ENCODE measurements around the gene TSPAN12. TPM values are rescaled to one million over a fixed set of nuclear protein-coding genes. Genes with fewer than 3 reads are reported as not detected.

TSPAN12 gene
- polyA plus RNA-seq, 1 donor from 2014 or later: 2.2 TPM

DNA sequence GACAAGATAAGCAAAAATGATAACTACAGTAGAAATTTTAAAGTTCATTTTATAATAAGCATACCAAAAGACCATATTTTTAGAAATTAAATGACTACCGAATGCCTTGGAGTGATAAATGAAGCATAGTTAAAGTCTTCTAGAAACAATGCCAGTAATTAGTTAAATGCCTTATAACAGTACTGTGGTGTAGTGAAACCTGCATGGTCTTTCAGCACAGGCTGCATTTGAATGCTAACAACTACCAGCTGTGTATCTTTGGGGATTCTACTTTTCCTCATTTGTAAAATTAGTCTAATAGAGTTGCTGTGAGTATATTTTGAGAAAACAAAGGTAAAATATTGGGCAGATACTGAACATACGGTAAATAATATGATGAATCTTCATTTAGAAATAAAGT lies 25.1 kb downstream of the TSPAN12 start:
- Histone ChIP-seq H3K79me2 (replicated peaks; ENCODE audit: insufficient read depth, low read length) (no peaks in the 10 kb centered on the region), H3K4me3 (ENCODE audit: low read length) (no peak overlapping the region), H3K36me3 (ENCODE audit: insufficient read depth, low read length) (no peaks in the 10 kb centered on the region), H3K9me3 (ENCODE audit: low read length) (no peaks in the 10 kb centered on the region), H3K9me2 (ENCODE audit: insufficient read depth, low read length) (no peaks in the 10 kb centered on the region), H2AFZ (ENCODE audit: low read depth, low read length) (no peak overlapping the region), H3K27me3 (ENCODE audit: insufficient read depth, low read depth, low read length) (no peaks in the 10 kb centered on the region), H4K20me1 (ENCODE audit: insufficient read depth) (no peaks in the 10 kb centered on the region), H3K27ac (ENCODE audit: low read length) (no peak overlapping the region), H3K4me2 (ENCODE audit: low read length) (no peak overlapping the region), H3F3A (ENCODE audit: insufficient read depth, low read length, poor library complexity, severe bottlenecking) (no peaks in the 10 kb centered on the region), H3K9ac (ENCODE audit: low read length) (no peak overlapping the region)
- TF ChIP-seq TAF1 (IDR thresholded peaks at IDR 0.05; ENCODE audit: low read depth): no peak
- no peak for TF ChIP-seq SMC3 (conservative IDR thresholded peaks at IDR 0.05; ENCODE audit: poor library complexity)
- no peak for TF ChIP-seq RAD21 (conservative IDR thresholded peaks at IDR 0.05)
- TF ChIP-seq EZH2 (IDR thresholded peaks at IDR 0.05; ENCODE audit: borderline replicate concordance, insufficient read depth, low read length, poor library complexity, severe bottlenecking): no peak
- TF ChIP-seq, protein P1, sequence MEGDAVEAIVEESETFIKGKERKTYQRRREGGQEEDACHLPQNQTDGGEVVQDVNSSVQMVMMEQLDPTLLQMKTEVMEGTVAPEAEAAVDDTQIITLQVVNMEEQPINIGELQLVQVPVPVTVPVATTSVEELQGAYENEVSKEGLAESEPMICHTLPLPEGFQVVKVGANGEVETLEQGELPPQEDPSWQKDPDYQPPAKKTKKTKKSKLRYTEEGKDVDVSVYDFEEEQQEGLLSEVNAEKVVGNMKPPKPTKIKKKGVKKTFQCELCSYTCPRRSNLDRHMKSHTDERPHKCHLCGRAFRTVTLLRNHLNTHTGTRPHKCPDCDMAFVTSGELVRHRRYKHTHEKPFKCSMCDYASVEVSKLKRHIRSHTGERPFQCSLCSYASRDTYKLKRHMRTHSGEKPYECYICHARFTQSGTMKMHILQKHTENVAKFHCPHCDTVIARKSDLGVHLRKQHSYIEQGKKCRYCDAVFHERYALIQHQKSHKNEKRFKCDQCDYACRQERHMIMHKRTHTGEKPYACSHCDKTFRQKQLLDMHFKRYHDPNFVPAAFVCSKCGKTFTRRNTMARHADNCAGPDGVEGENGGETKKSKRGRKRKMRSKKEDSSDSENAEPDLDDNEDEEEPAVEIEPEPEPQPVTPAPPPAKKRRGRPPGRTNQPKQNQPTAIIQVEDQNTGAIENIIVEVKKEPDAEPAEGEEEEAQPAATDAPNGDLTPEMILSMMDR (IDR thresholded peaks at IDR 0.05; ENCODE audit: poor library complexity, severe bottlenecking): no peak
- TF ChIP-seq, protein P2, sequence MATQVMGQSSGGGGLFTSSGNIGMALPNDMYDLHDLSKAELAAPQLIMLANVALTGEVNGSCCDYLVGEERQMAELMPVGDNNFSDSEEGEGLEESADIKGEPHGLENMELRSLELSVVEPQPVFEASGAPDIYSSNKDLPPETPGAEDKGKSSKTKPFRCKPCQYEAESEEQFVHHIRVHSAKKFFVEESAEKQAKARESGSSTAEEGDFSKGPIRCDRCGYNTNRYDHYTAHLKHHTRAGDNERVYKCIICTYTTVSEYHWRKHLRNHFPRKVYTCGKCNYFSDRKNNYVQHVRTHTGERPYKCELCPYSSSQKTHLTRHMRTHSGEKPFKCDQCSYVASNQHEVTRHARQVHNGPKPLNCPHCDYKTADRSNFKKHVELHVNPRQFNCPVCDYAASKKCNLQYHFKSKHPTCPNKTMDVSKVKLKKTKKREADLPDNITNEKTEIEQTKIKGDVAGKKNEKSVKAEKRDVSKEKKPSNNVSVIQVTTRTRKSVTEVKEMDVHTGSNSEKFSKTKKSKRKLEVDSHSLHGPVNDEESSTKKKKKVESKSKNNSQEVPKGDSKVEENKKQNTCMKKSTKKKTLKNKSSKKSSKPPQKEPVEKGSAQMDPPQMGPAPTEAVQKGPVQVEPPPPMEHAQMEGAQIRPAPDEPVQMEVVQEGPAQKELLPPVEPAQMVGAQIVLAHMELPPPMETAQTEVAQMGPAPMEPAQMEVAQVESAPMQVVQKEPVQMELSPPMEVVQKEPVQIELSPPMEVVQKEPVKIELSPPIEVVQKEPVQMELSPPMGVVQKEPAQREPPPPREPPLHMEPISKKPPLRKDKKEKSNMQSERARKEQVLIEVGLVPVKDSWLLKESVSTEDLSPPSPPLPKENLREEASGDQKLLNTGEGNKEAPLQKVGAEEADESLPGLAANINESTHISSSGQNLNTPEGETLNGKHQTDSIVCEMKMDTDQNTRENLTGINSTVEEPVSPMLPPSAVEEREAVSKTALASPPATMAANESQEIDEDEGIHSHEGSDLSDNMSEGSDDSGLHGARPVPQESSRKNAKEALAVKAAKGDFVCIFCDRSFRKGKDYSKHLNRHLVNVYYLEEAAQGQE (IDR thresholded peaks at IDR 0.05; ENCODE audit: borderline replicate concordance): no peak

DNA sequence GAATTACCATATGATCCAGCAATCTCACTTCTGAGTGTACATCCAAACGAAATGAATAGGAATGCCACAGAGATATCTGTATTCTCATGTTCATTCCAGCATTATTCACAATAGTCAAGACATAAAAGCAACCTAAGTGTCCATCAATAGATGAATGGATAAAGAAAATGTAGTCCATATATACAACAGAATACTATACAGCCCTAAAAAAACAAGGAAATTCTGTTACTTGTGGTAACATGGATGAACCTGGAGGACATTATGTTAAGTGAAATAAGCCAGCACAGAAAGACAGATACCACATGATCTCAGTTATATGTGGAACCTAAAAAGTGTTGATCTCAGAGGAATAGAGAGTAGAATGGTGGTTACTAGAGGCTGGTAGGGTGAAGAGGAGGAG lies 26.7 kb downstream of the TSPAN12 start:
- H3K4me2 ChIP-seq (ENCODE audit: low read length): no peak overlapping the region
- H3K9ac ChIP-seq (ENCODE audit: low read length): no peak overlapping the region
- no peaks in the 10 kb centered on the region for H4K20me1 ChIP-seq (ENCODE audit: insufficient read depth)
- H3K27ac ChIP-seq (ENCODE audit: low read length): no peak overlapping the region
- no peaks in the 10 kb centered on the region for H3K79me2 ChIP-seq (replicated peaks; ENCODE audit: insufficient read depth, low read length)
- H3K9me2 ChIP-seq (ENCODE audit: insufficient read depth, low read length): no peaks in the 10 kb centered on the region
- no peak overlapping the region for H2AFZ ChIP-seq (ENCODE audit: low read depth, low read length)
- no peaks in the 10 kb centered on the region for H3K27me3 ChIP-seq (ENCODE audit: insufficient read depth, low read depth, low read length)
- H3K36me3 ChIP-seq (ENCODE audit: insufficient read depth, low read length): no peaks in the 10 kb centered on the region
- no peak overlapping the region for H3K4me3 ChIP-seq (ENCODE audit: low read length)
- TF ChIP-seq RAD21 (conservative IDR thresholded peaks at IDR 0.05): no peak
- H3K9me3 ChIP-seq (ENCODE audit: low read length): no peaks in the 10 kb centered on the region
- no peaks in the 10 kb centered on the region for H3F3A ChIP-seq (ENCODE audit: insufficient read depth, low read length, poor library complexity, severe bottlenecking)

DNA sequence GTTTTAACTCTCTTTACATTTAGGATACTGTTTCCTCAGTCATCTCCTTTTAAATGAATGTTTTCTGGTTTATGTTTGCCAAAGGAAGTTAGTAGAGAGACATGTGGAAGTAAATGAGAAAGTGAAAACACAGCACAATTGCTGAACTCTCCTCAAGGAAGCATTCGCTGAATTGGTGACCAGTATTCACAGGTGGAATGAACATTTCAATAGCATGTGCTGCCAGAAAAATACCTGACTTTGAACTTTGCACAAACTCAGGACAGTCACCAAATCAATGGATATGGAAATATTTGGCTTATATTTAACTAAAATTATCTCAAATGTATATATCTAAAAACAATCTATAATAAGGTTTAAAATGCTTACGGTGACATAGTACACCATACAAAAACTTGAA lies 28.5 kb downstream of the TSPAN12 start:
- no peaks in the 10 kb centered on the region for H3K9me3 ChIP-seq (ENCODE audit: low read length)
- H3K4me3 ChIP-seq (ENCODE audit: low read length): no peak overlapping the region
- H4K20me1 ChIP-seq (ENCODE audit: insufficient read depth): no peaks in the 10 kb centered on the region
- H3K9ac ChIP-seq (ENCODE audit: low read length): no peak overlapping the region
- H3K36me3 ChIP-seq (ENCODE audit: insufficient read depth, low read length): no peaks in the 10 kb centered on the region
- H3K27me3 ChIP-seq (ENCODE audit: insufficient read depth, low read depth, low read length): no peaks in the 10 kb centered on the region
- H3K27ac ChIP-seq (ENCODE audit: low read length): no peak overlapping the region
- H2AFZ ChIP-seq (ENCODE audit: low read depth, low read length): no peak overlapping the region
- H3K4me2 ChIP-seq (ENCODE audit: low read length): no peak overlapping the region
- H3K79me2 ChIP-seq (replicated peaks; ENCODE audit: insufficient read depth, low read length): no peaks in the 10 kb centered on the region
- TF ChIP-seq, protein P1 (IDR thresholded peaks at IDR 0.05; ENCODE audit: poor library complexity, severe bottlenecking): no peak
- TF ChIP-seq MXI1 (conservative IDR thresholded peaks at IDR 0.05; ENCODE audit: poor library complexity, severe bottlenecking) (no peak), TAF1 (IDR thresholded peaks at IDR 0.05; ENCODE audit: low read depth) (no peak), POLR2AphosphoS5 (IDR thresholded peaks at IDR 0.05) (no peak), SMC3 (conservative IDR thresholded peaks at IDR 0.05; ENCODE audit: poor library complexity) (no peak), EP300 (conservative IDR thresholded peaks at IDR 0.05; ENCODE audit: poor library complexity, severe bottlenecking) (no peak), RAD21 (conservative IDR thresholded peaks at IDR 0.05) (no peak), EZH2 (IDR thresholded peaks at IDR 0.05; ENCODE audit: borderline replicate concordance, insufficient read depth, low read length, poor library complexity, severe bottlenecking) (no peak)
- TF ChIP-seq, protein P2 (IDR thresholded peaks at IDR 0.05; ENCODE audit: borderline replicate concordance): no peak
- H3F3A ChIP-seq (ENCODE audit: insufficient read depth, low read length, poor library complexity, severe bottlenecking): no peaks in the 10 kb centered on the region
- no peaks in the 10 kb centered on the region for H3K9me2 ChIP-seq (ENCODE audit: insufficient read depth, low read length)
